AG04449 (cell line): Measurements from ENCODE around the gene HGF.

ENCODE experiments used
- CTCF ChIA-PET: fragments of 350-600 bp; formaldehyde crosslinking; extraction: SDS; loops from one replicate; lab custom pipeline; 2021; ENCODE audit warnings: antibody characterized with exemption; lab: Yijun Ruan, JAX
- POLR2A ChIA-PET: fragments of 400-600, 350-600 bp; formaldehyde crosslinking; extraction: SDS; loops from one replicate; lab custom pipeline; 2020; ENCODE audit warnings: antibody characterized with exemption, inconsistent platforms; lab: Yijun Ruan, JAX
- DNase-seq: peaks from one replicate; pipeline ENCODE4 v3.0.0-alpha.2; 2010; ENCODE audit warnings: low read depth, low spot score
- H3K4me3 ChIP-seq: 2 replicates; pipeline ENCODE4 v1.5.1; 2011; ENCODE audit warnings: low read depth, mild to moderate bottlenecking, control low read depth, low read length
- CTCF ChIP-seq: IDR thresholded peaks from one replicate; pipeline ENCODE4 v1.5.1; 2011; ENCODE audit warnings: mild to moderate bottlenecking, moderate library complexity, low read length, control low read depth, inconsistent platforms; ENCODE audit not compliant: insufficient read depth; ENCODE audit errors: missing control alignments

HGF gene

DNA sequence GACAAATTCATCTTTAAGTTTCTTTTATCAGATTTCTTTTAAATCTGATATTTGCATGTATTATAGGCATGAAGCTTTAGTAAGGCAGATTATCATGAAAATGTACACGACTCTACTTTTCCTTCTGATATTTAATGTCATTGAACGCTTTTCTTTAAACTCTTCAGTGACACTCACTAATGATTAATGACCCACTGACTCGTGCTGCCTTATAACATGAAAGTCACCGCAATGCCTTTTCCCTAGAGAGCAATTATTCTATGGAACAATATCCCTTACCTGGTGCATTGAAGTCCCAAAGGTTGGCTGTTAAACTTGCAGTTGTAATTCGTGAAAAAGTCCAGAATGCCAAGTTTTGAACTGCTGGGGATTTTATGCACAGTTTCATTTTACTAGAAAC, 33.4 kb upstream of the HGF start:
- ChIA-PET CTCF (interaction anchor here (1.4 kb wide), 1 partner anchor 18 kb away, joined by 3 read pairs; no protein-coding TSS in a partner anchor), POLR2A (no interaction called here)
- no peak for DNase-seq
- TF ChIP-seq CTCF, result no peak
- H3K4me3 ChIP-seq, result no peak overlapping the region

DNA sequence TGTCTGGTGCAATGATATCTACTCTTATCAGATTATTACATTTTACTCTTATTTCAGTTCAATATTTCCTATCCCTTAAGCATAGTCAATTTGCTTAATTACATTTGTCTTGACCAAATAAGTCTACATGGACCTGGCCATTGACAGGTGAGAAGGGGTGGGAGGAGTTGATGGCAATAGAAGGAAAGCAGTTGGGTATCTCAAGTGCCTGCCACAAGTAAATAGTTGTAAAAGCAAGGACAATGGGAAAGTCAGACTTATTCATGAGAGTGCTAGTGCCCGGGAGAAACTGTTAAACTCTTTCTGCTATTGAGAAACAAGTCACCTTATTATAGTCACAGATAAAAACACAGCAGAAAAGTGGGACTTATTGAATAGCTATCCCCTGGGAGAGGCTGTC, 32.4 kb upstream of the HGF start:
- POLR2A ChIA-PET, result no interaction called here
- H3K4me3 ChIP-seq, result no peak overlapping the region
- CTCF ChIA-PET, result interaction anchor here (1.4 kb wide), 1 partner anchor 19 kb away, joined by 3 read pairs; no protein-coding TSS in a partner anchor
- TF ChIP-seq CTCF, result no peak
- no peak for DNase-seq

DNA sequence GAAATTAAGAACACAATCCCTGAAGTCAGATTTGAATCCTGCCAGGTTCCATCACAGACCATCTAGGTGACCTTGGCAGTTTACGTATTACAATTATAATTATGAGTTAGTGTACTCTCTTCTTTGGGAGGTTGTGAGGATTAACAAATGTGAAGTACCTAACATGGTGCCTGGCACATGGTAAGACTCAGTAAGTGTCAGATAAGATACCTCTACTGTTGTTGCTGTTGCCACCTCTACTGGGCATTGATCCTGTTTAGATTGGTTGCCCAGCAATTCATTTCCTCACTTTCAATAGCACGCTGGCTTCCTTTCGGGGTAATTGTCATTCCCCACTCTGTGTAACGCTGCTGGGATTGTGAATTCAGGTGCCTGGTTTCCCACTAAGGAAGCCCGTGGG, 31.7 kb upstream of the HGF start:
- ChIA-PET CTCF (interaction anchor here (1.0 kb wide), 1 partner anchor 34 kb away, joined by 3 read pairs; no protein-coding TSS in a partner anchor), POLR2A (no interaction called here)
- no peak for TF ChIP-seq CTCF
- no peak for DNase-seq
- no peak overlapping the region for H3K4me3 ChIP-seq

DNA sequence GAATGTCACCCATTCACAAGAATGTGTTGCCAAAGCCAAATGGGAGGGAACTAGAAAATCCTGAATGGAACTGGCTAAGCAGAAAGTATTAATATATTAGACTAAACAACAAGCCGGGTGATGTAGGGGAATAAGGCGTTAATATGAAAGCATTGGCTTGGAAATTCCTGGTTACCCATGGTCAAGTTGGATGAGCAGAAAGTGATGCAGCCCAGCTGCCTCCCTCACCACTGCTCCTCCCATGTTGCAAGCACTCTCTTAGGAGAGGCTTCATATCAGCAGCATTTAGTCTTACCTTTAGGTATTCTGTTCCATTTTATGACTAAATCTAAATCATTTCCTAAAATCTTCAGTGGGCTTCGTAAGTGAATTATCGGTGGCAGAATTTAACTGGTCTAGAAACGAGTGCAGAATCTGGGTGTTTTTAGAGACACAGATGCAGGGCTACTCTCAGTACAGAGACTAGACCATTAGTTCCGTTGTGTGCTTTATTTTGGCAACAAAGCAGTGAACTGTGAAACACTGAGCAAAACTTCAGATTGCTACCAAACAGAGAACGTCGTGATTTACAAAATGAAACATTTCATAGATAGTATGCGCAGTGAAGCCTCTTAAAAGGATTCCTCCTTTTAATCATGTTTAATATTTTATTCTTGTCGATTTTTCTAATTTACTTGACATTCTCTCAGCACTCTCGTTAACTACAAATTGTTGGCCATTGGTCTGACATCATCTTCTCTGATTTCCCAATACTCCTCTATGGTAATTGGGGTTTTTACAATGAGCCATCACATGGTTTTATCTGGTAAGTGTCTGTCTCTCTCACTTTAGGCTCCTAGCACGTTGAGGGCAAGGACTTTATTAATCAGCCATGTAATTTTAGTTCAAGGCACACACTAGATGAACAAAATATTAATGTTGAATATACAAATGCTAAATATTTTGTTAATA, 22.0 kb upstream of the HGF start:
- no peak for TF ChIP-seq CTCF
- ChIA-PET CTCF (interaction anchor here (0.7 kb wide), 1 partner anchor 226 kb away, joined by 3 read pairs; no protein-coding TSS in a partner anchor), POLR2A (no interaction called here)
- no peak overlapping the region for H3K4me3 ChIP-seq
- no peak for DNase-seq

DNA sequence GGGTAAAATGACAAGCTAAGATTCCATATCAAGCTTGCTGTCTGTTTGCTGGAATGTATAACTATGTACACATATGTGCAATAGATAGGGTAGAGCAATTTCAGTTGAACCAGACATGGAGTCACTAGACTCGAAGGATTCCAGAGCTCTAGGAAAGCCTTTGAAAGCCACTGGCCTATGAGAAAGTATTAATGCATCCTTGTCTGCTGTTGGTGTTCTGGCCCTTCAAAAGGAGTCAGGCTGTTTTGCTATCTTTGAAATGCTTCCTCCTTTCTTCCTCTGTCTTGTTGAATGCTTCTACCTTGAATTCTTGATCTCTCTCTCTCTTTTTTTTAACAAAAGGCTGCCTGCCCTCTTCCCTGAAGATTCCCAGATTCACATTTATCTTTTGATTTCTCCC, 20.8 kb upstream of the HGF start:
- DNase-seq, result no peak
- TF ChIP-seq CTCF, result no peak
- POLR2A ChIA-PET, result no interaction called here
- H3K4me3 ChIP-seq, result no peak overlapping the region
- CTCF ChIA-PET, result interaction anchor here (0.7 to 1.4 kb wide), 2 partner anchors 29 to 227 kb away, joined by 3 to 4 read pairs; no protein-coding TSS in a partner anchor

DNA sequence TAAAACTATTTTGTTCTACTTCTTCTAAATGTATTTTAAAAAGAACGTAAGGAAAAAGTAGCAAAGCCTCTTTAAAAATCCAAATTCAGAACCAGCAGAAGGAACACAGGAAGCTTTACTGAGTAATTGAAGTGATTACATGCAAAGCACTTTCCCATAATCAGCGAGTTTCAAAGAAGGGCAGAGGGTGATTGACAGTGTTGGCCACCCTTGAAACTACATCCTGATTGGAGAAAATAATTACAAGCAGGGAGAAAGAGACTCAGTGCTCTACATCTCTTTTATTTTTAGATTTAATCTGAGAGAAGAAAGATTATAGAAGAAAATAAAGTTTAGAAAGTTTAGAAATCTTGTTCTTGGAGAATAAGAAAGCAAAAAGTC, 20.3 kb upstream of the HGF start:
- TF ChIP-seq CTCF, result no peak
- H3K4me3 ChIP-seq, result no peak overlapping the region
- CTCF ChIA-PET, result interaction anchor here (1.4 kb wide), 1 partner anchor 29 kb away, joined by 4 read pairs; no protein-coding TSS in a partner anchor
- POLR2A ChIA-PET, result no interaction called here
- no peak for DNase-seq
